ENCODE data around the gene CFAP45. TPM values are rescaled to one million over a fixed set of nuclear protein-coding genes. Genes with fewer than 3 reads are reported as not detected.
A peak's percentile ranks its signal among the peaks of the same experiment; 100 is the strongest.

Gene CFAP45
- total and polyA plus RNA-seq, 9 of the 15 experiments (the other 6 are each of a cell fraction or from before 2014, with no cell fraction given): 0.65 to 2.4 (median 1.5) TPM

DNA sequence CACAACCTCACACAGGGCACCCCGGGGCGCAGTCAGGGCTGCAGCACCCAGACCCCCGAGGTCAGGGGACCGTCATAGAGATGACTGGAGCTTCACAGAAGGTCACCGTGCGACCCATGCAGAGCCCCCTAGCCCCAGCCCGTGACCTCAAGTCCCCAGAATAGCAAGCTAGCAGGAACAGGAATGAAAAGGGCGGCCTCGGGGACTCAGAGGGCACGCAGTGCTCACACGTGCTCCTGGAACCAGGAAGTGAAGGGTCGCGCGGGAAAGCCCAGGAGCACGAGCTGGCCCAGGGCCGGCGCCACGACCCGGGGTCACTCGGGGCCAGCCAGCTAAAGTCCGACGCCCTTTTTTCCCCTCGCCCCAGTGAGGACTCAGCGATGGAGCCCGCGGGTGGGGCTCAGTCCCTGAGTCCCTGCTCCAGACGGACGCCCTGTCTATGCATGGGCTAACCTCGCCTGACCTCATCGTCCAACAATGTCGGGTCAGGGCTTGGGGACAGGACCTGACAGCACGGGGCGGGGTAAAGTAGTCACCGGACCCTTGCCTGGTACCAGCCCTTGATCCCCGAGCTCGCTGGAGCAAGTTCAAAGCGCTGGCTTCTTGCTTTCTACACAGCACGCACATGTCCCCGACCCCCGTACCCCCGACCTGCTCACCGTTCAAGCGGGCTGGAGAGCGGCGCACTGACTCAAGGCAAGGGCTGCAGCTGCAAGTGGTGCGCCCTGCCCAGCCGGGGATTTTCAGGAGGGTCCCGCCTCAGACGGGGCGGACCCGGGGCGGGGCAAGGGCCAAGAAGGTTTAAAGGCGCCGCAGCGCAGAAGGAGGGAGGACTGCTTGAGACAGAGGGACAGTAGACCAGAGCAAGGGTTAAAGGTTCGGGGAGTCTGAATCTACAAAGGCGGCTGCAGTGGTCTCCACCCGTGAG lies 25.1 kb upstream of the CFAP45 start, which contains the start of gene TAGLN2 (continued):
- TF ChIP-seq, protein P1, sequence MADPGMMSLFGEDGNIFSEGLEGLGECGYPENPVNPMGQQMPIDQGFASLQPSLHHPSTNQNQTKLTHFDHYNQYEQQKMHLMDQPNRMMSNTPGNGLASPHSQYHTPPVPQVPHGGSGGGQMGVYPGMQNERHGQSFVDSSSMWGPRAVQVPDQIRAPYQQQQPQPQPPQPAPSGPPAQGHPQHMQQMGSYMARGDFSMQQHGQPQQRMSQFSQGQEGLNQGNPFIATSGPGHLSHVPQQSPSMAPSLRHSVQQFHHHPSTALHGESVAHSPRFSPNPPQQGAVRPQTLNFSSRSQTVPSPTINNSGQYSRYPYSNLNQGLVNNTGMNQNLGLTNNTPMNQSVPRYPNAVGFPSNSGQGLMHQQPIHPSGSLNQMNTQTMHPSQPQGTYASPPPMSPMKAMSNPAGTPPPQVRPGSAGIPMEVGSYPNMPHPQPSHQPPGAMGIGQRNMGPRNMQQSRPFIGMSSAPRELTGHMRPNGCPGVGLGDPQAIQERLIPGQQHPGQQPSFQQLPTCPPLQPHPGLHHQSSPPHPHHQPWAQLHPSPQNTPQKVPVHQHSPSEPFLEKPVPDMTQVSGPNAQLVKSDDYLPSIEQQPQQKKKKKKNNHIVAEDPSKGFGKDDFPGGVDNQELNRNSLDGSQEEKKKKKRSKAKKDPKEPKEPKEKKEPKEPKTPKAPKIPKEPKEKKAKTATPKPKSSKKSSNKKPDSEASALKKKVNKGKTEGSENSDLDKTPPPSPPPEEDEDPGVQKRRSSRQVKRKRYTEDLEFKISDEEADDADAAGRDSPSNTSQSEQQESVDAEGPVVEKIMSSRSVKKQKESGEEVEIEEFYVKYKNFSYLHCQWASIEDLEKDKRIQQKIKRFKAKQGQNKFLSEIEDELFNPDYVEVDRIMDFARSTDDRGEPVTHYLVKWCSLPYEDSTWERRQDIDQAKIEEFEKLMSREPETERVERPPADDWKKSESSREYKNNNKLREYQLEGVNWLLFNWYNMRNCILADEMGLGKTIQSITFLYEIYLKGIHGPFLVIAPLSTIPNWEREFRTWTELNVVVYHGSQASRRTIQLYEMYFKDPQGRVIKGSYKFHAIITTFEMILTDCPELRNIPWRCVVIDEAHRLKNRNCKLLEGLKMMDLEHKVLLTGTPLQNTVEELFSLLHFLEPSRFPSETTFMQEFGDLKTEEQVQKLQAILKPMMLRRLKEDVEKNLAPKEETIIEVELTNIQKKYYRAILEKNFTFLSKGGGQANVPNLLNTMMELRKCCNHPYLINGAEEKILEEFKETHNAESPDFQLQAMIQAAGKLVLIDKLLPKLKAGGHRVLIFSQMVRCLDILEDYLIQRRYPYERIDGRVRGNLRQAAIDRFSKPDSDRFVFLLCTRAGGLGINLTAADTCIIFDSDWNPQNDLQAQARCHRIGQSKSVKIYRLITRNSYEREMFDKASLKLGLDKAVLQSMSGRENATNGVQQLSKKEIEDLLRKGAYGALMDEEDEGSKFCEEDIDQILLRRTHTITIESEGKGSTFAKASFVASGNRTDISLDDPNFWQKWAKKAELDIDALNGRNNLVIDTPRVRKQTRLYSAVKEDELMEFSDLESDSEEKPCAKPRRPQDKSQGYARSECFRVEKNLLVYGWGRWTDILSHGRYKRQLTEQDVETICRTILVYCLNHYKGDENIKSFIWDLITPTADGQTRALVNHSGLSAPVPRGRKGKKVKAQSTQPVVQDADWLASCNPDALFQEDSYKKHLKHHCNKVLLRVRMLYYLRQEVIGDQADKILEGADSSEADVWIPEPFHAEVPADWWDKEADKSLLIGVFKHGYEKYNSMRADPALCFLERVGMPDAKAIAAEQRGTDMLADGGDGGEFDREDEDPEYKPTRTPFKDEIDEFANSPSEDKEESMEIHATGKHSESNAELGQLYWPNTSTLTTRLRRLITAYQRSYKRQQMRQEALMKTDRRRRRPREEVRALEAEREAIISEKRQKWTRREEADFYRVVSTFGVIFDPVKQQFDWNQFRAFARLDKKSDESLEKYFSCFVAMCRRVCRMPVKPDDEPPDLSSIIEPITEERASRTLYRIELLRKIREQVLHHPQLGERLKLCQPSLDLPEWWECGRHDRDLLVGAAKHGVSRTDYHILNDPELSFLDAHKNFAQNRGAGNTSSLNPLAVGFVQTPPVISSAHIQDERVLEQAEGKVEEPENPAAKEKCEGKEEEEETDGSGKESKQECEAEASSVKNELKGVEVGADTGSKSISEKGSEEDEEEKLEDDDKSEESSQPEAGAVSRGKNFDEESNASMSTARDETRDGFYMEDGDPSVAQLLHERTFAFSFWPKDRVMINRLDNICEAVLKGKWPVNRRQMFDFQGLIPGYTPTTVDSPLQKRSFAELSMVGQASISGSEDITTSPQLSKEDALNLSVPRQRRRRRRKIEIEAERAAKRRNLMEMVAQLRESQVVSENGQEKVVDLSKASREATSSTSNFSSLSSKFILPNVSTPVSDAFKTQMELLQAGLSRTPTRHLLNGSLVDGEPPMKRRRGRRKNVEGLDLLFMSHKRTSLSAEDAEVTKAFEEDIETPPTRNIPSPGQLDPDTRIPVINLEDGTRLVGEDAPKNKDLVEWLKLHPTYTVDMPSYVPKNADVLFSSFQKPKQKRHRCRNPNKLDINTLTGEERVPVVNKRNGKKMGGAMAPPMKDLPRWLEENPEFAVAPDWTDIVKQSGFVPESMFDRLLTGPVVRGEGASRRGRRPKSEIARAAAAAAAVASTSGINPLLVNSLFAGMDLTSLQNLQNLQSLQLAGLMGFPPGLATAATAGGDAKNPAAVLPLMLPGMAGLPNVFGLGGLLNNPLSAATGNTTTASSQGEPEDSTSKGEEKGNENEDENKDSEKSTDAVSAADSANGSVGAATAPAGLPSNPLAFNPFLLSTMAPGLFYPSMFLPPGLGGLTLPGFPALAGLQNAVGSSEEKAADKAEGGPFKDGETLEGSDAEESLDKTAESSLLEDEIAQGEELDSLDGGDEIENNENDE (IDR thresholded peaks at IDR 0.05; ENCODE audit: low read depth, low read length): no peak
- no peak for TF ChIP-seq HNRNPL (IDR thresholded peaks at IDR 0.05; ENCODE audit: low read depth, low read length)
- TF ChIP-seq ARHGAP35 (IDR thresholded peaks at IDR 0.05; ENCODE audit: partially characterized antibody): no peak
- no peak for TF ChIP-seq ZNF586 (CRISPR knock-in tag; conservative IDR thresholded peaks at IDR 0.05)
- TF ChIP-seq, protein P2, sequence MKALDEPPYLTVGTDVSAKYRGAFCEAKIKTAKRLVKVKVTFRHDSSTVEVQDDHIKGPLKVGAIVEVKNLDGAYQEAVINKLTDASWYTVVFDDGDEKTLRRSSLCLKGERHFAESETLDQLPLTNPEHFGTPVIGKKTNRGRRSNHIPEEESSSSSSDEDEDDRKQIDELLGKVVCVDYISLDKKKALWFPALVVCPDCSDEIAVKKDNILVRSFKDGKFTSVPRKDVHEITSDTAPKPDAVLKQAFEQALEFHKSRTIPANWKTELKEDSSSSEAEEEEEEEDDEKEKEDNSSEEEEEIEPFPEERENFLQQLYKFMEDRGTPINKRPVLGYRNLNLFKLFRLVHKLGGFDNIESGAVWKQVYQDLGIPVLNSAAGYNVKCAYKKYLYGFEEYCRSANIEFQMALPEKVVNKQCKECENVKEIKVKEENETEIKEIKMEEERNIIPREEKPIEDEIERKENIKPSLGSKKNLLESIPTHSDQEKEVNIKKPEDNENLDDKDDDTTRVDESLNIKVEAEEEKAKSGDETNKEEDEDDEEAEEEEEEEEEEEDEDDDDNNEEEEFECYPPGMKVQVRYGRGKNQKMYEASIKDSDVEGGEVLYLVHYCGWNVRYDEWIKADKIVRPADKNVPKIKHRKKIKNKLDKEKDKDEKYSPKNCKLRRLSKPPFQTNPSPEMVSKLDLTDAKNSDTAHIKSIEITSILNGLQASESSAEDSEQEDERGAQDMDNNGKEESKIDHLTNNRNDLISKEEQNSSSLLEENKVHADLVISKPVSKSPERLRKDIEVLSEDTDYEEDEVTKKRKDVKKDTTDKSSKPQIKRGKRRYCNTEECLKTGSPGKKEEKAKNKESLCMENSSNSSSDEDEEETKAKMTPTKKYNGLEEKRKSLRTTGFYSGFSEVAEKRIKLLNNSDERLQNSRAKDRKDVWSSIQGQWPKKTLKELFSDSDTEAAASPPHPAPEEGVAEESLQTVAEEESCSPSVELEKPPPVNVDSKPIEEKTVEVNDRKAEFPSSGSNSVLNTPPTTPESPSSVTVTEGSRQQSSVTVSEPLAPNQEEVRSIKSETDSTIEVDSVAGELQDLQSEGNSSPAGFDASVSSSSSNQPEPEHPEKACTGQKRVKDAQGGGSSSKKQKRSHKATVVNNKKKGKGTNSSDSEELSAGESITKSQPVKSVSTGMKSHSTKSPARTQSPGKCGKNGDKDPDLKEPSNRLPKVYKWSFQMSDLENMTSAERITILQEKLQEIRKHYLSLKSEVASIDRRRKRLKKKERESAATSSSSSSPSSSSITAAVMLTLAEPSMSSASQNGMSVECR (CRISPR knock-in tag; IDR thresholded peaks at IDR 0.05): peak; percentile 37; the same call in 1 of the 2 replicates
- TF ChIP-seq, protein P3, sequence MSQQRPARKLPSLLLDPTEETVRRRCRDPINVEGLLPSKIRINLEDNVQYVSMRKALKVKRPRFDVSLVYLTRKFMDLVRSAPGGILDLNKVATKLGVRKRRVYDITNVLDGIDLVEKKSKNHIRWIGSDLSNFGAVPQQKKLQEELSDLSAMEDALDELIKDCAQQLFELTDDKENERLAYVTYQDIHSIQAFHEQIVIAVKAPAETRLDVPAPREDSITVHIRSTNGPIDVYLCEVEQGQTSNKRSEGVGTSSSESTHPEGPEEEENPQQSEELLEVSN (IDR thresholded peaks at IDR 0.05; ENCODE audit: borderline replicate concordance in 1 of 2, extremely low read depth in 1 of 2, insufficient read depth in 1 of 2, insufficient read length in 1 of 2, low read depth in 1 of 2, low read length in 1 of 2, poor library complexity in 1 of 2, severe bottlenecking in 1 of 2): peak; percentile 95 to 98
- TF ChIP-seq SMARCA5 (IDR thresholded peaks at IDR 0.05): no peak

Measured in K562 (cell line).